ENCODE results near the gene PDXK.

- TF ChIP-seq CTCF (conservative IDR thresholded peaks at IDR 0.05; ENCODE audit: low read depth, low read length) (no peak), EZH2 (IDR thresholded peaks at IDR 0.05; ENCODE audit: borderline replicate concordance, low read depth, low read length, poor library complexity, severe bottlenecking) (no peak)
Measured at GRCh38 chr21:43786300-43786806, 67.4 kb downstream of the PDXK start.

Data from A673 (cell line).